COLO829 (cell line): ENCODE data around the gene PGAM4.
"Not testable (repeated sequence)": the region's sequence is repeated elsewhere in the genome, so short reads cannot be mapped to it uniquely, and the experiment has no call there.

ENCODE experiments used
- DNase-seq: peaks from one replicate; pipeline ENCODE4 v3.0.0; 2012; ENCODE audit warnings: low spot score

PGAM4 gene

DNA sequence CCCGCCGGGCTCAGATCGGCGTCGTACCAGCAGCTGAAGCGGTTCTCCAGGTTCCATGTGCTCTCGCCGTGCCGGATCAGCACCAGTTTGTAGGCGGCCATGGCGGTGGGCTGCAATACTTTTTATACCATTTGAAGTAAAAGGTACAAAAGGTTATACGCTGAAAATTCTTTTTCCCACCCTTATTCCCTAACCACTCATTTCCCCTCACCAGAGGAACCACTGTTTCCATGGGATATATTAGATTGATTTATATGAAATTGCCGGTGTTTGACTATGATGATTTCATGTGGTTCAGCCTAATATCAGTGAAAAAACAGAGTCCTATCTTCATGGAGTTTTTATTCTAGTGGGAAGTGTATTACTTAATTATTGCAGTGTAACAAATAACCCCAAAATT, at the start of gene PGAM4:
PGAM4 (minus strand) TSS at position 101 of the 400 bp plus-strand sequence; CDS start at position 101, 0 bp downstream.
- no peak for DNase-seq

DNA sequence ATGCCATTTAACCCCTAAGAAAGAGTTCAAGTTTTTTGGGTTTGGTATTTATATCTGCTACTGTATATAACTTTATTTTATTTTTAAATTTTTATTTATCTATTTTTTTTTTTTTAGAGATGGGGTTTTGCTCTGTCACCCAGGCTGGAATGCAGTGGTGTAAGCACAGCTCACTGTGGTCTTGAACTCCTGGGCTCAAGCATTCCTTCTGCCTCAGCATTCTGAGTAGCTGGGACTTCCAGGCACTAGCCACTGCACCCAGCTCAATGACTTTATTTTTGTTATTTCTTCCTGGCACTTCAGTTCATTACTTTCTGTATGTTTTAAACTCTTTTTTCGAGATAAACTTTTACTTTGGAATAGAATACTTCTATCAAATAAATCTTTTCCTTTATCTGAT, 42.4 kb upstream of the PGAM4 start:
- no peak for DNase-seq

DNA sequence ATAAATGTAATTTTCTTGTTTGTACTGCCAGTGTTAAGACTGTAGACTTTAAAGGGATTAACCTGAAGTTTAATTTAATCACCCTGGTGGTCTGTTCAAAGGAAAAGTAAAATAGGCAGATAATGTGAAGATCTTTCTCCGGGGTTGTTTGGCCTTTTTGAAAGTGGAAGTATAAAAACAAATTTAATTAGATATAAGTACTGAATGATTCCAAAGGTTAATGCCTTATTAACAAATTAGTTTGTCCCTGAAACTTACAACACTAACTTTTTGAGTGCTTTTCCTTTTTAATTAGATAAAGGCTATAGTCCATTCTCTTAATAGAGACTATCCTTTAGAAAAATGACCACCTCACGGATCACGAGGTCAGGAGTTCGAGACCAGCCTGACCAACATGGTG, 10.4 kb upstream of the PGAM4 start:
- no peak for DNase-seq

DNA sequence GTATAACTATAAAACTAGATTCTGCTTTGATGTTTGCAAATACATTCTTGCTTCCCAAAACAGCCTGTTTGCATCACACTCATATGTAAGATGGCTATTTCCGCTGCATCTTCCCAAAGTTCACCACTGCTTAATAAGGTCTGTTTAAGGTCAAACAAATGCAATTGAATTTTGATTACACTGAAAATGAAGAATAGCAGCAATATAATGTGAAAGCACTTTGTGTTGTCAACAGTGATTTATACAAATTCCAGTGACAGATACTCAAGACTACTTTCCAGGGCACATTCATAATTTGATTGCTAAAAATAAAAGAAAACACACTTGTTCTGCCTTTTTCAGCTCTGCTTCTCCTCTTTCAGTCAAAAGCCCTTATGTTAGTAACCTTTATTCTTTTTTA, 8.1 kb upstream of the PGAM4 start:
- no peak for DNase-seq

DNA sequence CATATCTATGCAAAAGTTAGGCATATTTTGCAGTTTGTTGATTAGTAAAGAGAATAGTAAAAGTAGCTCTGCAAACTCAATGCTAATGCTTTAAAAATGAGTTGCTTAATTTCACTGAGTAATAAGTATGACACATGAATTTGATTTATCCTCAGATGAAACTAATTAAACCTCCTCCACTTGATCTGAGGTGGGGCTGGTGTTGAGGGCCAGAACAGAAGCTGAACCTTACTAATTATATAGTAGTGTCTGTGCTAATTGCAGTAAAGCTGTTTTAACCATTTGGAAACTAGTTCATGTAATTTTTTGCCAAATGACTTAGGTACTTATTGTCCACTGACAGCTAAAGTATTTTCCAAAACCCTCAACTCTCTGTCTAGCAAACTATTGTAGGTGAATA, 7.7 kb upstream of the PGAM4 start:
- no peak for DNase-seq

DNA sequence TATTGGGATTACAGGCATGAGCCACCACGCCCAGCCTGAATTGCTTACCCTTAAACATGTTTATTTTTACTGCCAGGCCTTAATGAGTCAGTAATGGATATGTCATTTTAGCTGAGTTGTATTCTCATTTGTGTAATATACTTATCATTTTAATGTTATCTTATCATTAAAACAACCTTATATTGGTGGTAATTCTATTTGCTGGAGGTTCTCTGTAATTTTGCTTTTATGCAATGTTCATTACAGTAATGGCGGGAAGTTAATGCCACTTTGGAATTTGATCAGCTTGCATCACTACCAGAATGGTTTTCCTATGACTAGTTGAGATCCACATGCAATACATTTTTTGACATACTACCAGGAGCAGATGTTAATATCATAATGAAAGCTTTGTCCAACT, 6.3 kb upstream of the PGAM4 start:
- no peak for DNase-seq

DNA sequence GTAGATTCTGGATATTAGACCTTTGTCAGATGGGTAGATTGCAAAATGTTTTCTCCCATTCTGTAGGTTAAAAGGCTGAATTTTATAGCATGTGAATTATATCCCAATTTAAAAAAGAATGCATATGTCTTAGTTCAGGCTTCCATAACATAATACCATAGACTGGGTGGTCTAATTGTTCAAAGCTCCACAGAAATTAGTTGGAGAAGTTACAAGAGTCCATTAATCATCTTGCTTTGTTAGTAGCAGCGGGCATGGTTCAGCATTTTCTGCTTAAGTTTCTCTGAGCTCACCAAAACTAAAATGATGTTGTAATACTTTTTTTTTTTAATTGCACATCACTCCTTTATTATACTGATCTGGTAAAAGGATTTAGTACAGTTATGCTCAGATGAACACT, 1.8 kb downstream of the PGAM4 start:
- no peak for DNase-seq

DNA sequence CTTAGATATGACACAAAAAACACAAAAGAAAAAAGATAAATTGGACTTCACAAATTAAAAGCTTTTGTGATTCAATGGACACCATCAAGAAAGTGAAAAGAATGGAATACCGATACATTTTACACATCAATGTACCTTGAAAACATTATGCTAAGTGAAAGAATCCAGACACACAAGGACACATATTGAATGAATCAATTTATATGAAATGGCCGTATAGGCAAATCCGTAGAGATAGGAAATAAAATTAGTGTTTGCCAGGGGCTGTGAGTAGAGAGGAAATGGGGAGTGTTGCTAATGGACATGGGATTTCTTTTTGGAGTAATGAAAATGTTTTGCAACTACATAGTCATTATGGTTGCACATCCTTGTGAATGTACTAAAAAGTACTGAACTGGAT, 3.1 kb downstream of the PGAM4 start:
- DNase-seq: no peak

DNA sequence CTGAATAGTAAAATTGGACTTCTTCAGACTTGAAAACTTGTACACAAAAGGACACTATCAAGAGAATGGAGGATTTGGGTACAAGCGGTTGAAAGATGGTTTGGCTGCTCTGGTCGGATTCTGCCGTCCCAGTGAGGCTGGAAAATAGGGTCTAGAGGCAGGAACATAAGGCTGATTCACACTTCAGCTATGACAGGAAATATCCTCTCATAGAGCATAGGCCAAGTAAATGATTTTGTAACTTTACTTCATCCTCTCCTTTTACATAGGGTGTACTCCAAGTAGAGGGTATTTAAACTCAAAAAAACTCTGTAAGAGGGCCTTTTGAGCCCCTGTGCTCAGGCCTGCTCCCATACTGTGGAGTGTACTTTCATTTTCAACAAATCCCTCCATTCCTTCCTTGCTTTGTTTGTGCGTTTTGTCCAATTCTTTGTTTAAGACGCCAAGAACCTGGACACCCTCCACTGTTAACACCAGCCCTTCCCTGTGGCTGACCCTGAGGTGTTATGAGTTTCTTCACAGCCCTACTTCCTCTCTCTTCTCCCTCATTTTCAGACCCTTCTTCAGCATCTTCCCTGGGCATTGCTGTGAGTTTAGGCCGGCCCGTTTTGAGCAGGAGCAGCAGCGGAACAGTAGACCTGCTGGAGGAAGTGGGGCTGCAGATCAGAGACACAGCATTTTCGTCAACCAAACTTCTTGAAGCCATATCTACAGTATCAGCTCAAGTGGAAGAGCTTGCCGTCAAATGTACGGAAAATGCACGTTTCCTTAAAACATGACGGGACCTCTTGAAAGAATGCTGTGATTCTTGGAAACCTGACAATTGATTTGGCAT, 7.2 kb downstream of the PGAM4 start:
- no peak for DNase-seq

DNA sequence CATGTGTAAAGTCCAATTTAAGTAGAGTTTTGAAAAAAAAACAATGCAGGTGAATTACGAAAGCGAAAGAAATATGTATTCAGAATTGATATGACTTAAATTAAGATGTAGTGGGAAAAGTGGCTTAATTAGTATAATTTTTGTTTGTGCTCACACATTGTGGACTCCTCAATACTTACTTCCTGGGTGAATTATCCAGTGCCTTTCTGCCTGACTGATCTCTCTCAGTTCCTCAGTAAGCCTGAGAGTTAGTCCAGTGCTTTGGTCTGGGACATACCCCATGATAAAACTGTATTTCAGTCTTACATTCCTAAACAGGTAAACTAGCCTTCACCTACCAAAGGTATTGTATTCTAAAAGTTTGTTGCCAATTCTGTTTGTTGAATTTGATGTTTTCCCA, 8.4 kb downstream of the PGAM4 start:
- no peak for DNase-seq

DNA sequence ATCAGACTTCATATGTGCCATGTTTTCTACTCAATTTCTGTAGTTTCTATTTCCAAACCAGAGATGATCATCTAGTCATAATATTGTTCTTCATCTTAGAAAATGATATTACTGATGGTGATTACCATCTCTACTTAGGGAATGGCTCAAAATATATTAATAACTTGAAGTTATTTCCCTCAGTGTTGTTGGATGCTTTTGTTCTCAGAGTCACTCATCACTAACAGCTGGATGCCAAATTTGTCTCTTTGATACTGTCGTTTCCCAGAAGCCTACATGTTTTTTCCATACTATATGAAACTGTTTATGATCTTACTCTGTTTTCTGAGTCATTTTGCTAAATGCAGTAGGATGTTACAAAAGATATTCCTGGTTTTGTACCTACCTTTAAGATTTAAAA, 8.9 kb downstream of the PGAM4 start:
- DNase-seq: no peak

DNA sequence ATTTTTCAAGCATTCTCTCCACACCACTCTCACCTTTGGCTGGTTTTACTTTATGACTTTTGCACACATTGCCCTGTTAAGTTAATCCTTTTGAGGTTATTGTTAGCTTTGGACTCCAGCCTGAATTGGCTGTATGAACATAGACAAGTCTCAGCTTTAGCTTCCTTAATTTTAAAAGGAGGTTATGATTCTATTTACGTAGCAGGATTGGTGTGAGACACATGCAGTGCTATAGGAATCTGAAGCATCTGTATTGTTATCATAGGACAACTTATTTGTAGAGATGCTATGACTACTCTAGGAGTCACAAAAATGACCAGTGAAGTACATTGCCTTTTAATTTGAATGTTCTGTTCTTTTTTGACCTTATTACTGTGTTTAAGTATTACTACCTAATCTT, 15.7 kb downstream of the PGAM4 start:
- no peak for DNase-seq

DNA sequence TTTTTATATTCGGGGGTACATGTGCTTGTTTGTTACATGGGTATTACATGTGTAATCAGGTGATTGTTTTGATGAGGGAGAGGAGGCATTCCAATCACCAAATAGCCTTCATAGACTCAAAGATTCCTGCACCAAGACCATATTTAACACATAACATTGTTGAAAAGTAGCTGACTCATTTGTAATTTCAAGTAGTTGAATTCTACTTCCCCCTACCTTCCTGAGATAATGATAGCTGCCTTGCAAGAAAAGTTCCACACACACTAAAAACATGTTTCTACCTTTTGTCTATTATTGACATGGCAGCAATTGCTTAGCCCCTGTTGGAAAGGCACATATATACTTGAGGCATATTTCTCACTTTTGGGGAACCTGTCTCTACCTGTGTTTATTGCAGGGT, 16.1 kb downstream of the PGAM4 start:
- no peak for DNase-seq

DNA sequence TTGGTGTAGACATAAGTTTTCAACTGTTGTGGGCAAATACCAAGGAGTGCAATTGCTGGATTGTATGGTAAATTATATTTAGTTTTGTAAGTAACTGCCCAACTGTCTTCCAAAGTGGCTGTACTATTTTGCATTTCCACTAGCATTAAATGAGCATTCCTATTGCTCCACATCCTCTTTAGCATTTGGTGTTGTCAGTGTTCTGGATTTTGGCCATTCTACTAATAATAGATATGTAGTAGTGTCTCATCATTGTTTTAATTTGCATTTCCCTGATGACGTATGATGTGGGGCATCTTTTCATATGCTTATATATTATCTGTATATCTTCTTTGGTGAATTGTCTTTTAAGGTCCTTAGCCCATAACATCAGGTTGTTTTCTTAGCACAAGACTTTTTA, 17.3 kb downstream of the PGAM4 start:
- DNase-seq: no peak

DNA sequence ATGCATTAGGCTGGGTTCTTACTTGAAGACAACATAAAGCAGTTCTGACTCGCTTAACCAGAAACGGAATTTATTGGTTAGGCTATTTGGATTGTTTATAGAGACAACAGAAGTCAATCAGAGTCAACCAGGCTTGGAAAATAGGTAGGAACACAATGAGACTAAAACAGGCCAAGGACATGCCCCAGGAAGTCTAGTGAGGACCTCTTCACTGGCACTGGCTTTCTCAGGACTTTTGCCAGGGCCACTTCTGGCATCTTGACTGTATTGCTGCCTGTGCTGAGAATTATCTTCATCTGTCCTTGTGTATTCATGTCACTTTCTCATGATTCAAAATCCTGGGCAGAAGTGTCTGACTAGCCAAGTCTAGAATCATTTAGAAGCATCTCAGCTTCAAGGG, 19.6 kb downstream of the PGAM4 start:
- DNase-seq: no peak

DNA sequence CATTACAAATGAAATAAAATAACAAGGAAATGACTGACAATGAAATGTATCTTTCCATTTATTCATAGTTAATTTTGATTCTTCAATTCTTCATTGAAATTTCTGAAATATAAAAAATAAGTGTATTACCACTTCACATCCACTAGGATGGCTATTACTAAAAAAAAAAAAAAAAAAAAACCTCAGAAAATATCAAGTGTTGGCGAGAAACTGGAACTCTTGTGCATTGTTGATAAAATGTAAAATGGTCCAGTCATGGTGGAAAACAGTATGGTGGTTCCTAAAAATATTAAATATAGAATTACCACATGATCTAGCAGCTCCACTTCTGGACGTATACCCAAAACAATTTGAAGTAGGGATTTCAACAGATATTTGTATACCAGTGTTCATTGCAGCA, 22.9 kb downstream of the PGAM4 start:
- DNase-seq: no peak

DNA sequence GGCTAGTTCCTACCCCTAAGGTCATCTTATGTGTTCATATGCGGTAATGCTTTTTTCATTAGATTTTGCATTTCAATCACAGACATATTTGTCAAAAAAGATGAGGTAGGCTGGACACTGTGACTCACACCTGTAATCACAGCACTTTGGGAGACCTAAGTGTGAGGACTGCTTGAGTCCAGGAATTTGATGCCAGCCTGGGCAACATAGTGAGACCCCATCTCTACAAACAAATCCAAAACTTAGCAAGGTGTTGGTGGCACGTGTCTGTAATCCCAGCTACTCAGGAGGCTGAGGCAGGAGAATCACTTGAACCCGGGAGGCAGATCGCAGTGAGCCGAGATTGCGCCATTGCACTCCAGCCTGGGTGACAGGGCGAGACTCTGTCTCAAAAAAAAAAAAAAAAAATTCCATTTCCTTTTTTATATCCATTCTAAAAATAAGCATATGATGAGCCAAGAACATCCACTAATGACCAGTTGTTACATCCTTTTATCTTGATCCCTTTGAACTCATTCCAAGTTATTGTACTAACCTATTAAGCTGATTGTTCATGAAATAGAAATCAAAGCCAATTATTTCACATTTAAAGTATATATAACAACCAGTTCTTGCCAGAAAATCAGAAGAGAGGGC, 23.4 kb downstream of the PGAM4 start:
- DNase-seq: no peak

DNA sequence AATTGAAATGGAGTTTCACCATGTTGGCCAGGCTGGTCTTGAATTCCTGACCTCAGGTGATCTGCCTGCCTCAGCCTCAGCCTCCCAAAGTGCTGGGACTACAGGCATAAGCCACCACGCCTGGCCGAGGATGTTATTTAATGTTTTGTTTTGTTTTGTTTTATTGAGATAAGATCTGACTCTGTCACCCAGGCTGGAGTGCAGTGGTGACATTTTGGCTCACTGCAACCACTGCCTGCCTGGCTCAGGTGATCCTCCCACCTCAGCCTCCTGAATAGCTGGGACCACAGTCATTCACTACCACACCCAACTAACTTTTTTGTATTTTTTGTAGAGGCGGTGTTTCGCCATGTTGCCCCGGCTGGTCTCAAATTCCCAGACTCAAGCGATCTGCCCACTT, 24.4 kb downstream of the PGAM4 start:
- not testable (repeated sequence) for DNase-seq

DNA sequence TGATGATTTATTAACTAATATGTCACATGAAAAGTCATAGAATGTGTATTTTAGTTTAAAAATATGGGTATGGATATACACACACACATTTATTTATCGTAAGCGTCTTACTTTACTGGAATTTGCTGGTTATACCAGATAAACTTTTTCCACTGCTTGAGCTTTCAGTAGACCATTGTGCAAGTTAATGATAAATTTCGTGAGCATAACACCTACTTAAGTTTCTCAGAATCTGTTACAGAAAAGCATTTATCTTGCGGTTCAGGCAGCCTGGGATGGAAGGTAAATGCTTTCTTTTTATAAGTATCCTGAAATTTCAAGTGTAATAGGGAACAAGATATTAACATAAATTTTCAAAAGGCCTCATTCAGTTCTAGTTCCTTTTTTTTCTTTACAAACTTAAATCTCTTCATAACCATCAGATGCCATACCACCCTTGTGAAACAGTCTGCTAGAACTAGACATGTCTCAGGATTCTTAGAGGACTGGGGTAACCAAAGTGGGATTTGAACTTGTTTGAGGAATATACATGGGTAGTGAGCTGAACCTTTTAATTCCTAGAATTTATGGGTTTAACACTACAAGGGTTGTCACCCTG, 31.3 kb downstream of the PGAM4 start:
- DNase-seq: no peak

DNA sequence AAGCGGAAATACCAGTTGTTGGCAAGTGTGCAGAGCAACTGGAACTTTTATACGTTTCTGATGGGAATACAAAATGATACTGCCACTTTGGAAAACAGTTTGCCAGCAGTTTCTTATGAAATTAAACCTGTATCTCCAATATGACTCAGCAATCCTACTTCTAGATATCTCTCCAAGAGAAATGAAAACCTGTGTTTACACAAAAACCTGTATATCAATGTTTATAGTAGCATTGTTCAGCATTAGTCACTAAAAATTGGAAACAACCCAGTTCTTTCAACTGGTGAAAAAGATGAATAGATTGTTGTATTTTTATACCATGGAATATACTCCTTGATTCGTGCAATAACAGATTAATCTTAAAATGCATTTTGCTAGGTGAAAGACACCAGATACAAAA, 32.1 kb downstream of the PGAM4 start:
- DNase-seq: no peak

DNA sequence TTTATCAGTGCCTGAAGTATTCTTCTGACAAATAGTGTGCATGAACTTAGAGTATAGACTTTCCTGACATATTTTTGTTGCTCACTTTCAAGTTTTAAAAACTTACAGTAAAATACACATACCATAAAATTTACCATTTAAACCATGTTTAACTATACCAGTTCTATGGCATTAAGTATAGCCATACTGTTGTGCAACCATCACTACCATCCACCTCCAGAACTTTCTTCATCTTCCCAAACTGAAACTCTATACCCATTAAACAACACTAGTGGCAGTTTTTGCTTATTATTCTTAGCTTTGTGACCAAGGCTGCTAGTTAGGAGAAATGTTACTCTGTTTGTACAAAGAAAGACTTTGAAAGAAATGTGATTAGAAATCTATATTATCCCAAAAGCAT, 33.1 kb downstream of the PGAM4 start:
- no peak for DNase-seq

DNA sequence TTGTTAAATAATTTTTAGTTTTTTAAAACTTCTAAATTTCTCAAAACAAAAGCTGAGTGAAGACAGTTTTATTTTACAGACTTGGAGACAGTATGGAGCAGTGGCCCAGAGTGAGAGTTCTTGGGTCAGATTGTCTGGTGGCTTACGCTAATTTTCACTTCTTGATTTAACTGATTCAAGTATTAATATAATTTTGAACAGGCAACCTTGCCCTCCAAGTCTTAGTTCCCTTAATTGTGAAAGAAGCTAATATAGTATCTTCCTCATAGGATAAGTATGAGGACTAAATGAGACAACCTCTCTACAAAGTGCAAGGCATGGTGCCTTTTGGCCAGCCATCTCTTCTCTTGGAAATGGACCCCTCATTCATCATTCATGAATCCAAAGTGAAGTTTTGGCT, 33.6 kb downstream of the PGAM4 start:
- no peak for DNase-seq

DNA sequence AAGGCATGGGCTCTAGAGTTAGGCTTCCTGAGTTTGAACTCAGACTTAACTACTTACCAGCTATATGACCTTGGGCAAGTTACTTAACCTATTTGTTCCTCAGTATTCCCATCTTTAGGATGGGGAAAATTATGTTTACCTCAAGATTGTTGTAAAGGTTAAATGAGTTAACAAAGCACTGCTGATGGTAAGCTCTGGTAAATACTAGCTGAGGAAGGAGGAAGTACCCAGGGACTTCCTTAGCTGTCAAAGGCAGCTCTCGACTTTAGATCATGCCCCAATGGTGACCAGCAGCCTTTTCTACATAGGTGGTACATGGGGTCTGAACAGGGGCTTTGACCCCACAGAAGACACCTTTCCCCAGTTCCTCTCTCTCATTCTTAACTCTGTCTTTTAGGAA, 38.9 kb downstream of the PGAM4 start:
- DNase-seq: no peak

DNA sequence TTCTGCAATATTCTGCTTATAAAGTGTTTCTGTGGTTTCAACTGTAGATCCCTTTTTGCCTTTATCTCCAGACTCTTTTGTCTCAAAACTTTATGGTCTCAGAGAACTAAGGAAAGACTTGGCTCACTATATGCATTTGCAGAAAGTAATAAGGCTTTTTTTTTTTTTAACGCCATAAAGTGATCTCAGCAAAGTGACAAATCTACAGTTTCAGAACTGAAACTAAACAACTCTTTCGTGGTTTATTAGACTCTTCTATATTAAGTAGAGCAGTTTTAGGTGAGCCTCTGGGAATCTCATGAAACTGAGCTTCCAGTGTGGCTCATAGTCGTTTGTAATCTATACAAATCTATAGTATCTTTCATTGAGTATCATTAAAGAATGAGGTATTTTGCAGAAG, 43.7 kb downstream of the PGAM4 start:
- no peak for DNase-seq
